ENCODE measurements around the gene NRL.
A peak's percentile ranks its signal among the peaks of the same experiment; 100 is the strongest.

NRL gene

GRCh38 chr14:24146453-24146977 lies 31.8 kb upstream of the NRL start, which contains the start of gene PSME2:
PSME2 (minus strand) TSS chr14:24146610; CDS start chr14:24146581, 29 bp downstream.
- TF ChIP-seq EZH2phosphoT487 (IDR thresholded peaks at IDR 0.05; ENCODE audit: low read depth) (no peak), CTCF (IDR thresholded peaks at IDR 0.05; ENCODE audit: low read depth, low read length) (no peak)
- Histone ChIP-seq H2AFZ (ENCODE audit: low read depth, low read length) (no peak within 1 kb of the TSS), H4K20me1 (ENCODE audit: insufficient read depth, low read length) (0 out of 2 replicates have a peak, but pooled peaks cover 2% of the 10 kb centered on the region), H3K36me3 (replicated peaks; ENCODE audit: low read depth, low read length) (peaks cover 33% of the 10 kb centered on the region), H3K79me2 (ENCODE audit: low read length) (peaks cover 41% of the 10 kb centered on the region), H3K27me3 (ENCODE audit: low read depth, low read length) (no peaks in the 10 kb centered on the region), H3K4me3 (ENCODE audit: low read length) (peak within 1 kb of the TSS; percentile 78), H3K4me2 (ENCODE audit: low read length) (peak within 1 kb of the TSS; percentile 94), H3K4me1 (ENCODE audit: low read length) (peaks cover 24% of the 10 kb centered on the region), H3K9me3 (ENCODE audit: insufficient read depth, low read length) (no peaks in the 10 kb centered on the region), H3K27ac (ENCODE audit: low read length) (peak within 1 kb of the TSS; percentile 89), H3K9ac (ENCODE audit: low read length) (peak within 1 kb of the TSS; percentile 87)

GRCh38 chr14:24145690-24146452 lies 31.1 kb upstream of the NRL start:
- Histone ChIP-seq H3K4me1 (ENCODE audit: low read length) (peaks cover 24% of the 10 kb centered on the region), H3K4me3 (ENCODE audit: low read length) (peak overlapping the region; percentile 78), H4K20me1 (ENCODE audit: insufficient read depth, low read length) (0 out of 2 replicates have a peak, but pooled peaks cover 2% of the 10 kb centered on the region), H3K27me3 (ENCODE audit: low read depth, low read length) (no peaks in the 10 kb centered on the region), H3K79me2 (ENCODE audit: low read length) (peaks cover 44% of the 10 kb centered on the region), H3K36me3 (replicated peaks; ENCODE audit: low read depth, low read length) (peaks cover 27% of the 10 kb centered on the region), H2AFZ (ENCODE audit: low read depth, low read length) (no peak overlapping the region), H3K9me3 (ENCODE audit: insufficient read depth, low read length) (no peaks in the 10 kb centered on the region), H3K27ac (ENCODE audit: low read length) (peak overlapping the region; percentile 89), H3K4me2 (ENCODE audit: low read length) (peak overlapping the region; percentile 93), H3K9ac (ENCODE audit: low read length) (peak overlapping the region; percentile 87)
- TF ChIP-seq EZH2phosphoT487 (IDR thresholded peaks at IDR 0.05; ENCODE audit: low read depth) (no peak), CTCF (IDR thresholded peaks at IDR 0.05; ENCODE audit: low read depth, low read length) (no peak)

GRCh38 chr14:24145219-24145618 lies 30.5 kb upstream of the NRL start:
- Histone ChIP-seq H3K9ac (ENCODE audit: low read length) (peak overlapping the region; percentile 87), H3K36me3 (replicated peaks; ENCODE audit: low read depth, low read length) (peaks cover 23% of the 10 kb centered on the region), H3K27me3 (ENCODE audit: low read depth, low read length) (no peaks in the 10 kb centered on the region), H3K4me1 (ENCODE audit: low read length) (peaks cover 24% of the 10 kb centered on the region), H2AFZ (ENCODE audit: low read depth, low read length) (no peak overlapping the region), H3K4me2 (ENCODE audit: low read length) (peak overlapping the region; percentile 93), H3K27ac (ENCODE audit: low read length) (peak overlapping the region; percentile 89), H3K4me3 (ENCODE audit: low read length) (peak overlapping the region; percentile 78), H4K20me1 (ENCODE audit: insufficient read depth, low read length) (0 out of 2 replicates have a peak, but pooled peaks cover 2% of the 10 kb centered on the region), H3K79me2 (ENCODE audit: low read length) (peaks cover 51% of the 10 kb centered on the region), H3K9me3 (ENCODE audit: insufficient read depth, low read length) (no peaks in the 10 kb centered on the region)
- TF ChIP-seq CTCF (IDR thresholded peaks at IDR 0.05; ENCODE audit: low read depth, low read length) (no peak), EZH2phosphoT487 (IDR thresholded peaks at IDR 0.05; ENCODE audit: low read depth) (no peak)

GRCh38 chr14:24144451-24144850 lies 29.7 kb upstream of the NRL start:
- H3K4me1 ChIP-seq (ENCODE audit: low read length): peaks cover 29% of the 10 kb centered on the region
- no peaks in the 10 kb centered on the region for H3K27me3 ChIP-seq (ENCODE audit: low read depth, low read length)
- H3K27ac ChIP-seq (ENCODE audit: low read length): no peak overlapping the region
- H3K79me2 ChIP-seq (ENCODE audit: low read length): peaks cover 55% of the 10 kb centered on the region
- no peak for TF ChIP-seq CTCF (IDR thresholded peaks at IDR 0.05; ENCODE audit: low read depth, low read length)
- no peak for TF ChIP-seq EZH2phosphoT487 (IDR thresholded peaks at IDR 0.05; ENCODE audit: low read depth)
- no peak overlapping the region for H3K4me2 ChIP-seq (ENCODE audit: low read length)
- no peak overlapping the region for H2AFZ ChIP-seq (ENCODE audit: low read depth, low read length)
- H3K4me3 ChIP-seq (ENCODE audit: low read length): no peak overlapping the region
- H3K9me3 ChIP-seq (ENCODE audit: insufficient read depth, low read length): no peaks in the 10 kb centered on the region
- H3K36me3 ChIP-seq (replicated peaks; ENCODE audit: low read depth, low read length): peaks cover 19% of the 10 kb centered on the region
- H4K20me1 ChIP-seq (ENCODE audit: insufficient read depth, low read length): peaks cover 2% of the 10 kb centered on the region; the same call in 1 of the 2 replicates
- H3K9ac ChIP-seq (ENCODE audit: low read length): no peak overlapping the region
